Transverse colon (tissue), 4 donors: ENCODE data around the gene SH3PXD2B.

Source experiments
- POLR2A ChIP-seq: fragments of 450-650 bp; IDR thresholded peaks from one replicate; pipeline ENCODE4 v1.6.1; 2016; ENCODE audit warnings: antibody characterized with exemption, mild to moderate bottlenecking, moderate library complexity
- POLR2AphosphoS5 ChIP-seq, 3 donors: sonication (generic); formaldehyde crosslinking; IDR thresholded peaks; one replicate each; pipeline ENCODE4 v1.6.1; 2016; ENCODE audit warnings: antibody characterized with exemption in 3 of 3
- TF ChIP-seq, protein P1 (sequence below), 5 experiments: fragments of 200-600 bp in 3 of 5; fragments of 450-650 bp in 2 of 5; sonication (generic) in 3 of 5; IDR thresholded peaks; 1 replicate in 2 of 5; 2 replicates in 3 of 5; pipeline ENCODE4 v1.5.1; 2016 to 2017; ENCODE audit warnings: antibody characterized with exemption in 5 of 5, inconsistent platforms in 3 of 5, mild to moderate bottlenecking in 2 of 5, moderate library complexity in 1 of 5

- TF ChIP-seq, protein P1, sequence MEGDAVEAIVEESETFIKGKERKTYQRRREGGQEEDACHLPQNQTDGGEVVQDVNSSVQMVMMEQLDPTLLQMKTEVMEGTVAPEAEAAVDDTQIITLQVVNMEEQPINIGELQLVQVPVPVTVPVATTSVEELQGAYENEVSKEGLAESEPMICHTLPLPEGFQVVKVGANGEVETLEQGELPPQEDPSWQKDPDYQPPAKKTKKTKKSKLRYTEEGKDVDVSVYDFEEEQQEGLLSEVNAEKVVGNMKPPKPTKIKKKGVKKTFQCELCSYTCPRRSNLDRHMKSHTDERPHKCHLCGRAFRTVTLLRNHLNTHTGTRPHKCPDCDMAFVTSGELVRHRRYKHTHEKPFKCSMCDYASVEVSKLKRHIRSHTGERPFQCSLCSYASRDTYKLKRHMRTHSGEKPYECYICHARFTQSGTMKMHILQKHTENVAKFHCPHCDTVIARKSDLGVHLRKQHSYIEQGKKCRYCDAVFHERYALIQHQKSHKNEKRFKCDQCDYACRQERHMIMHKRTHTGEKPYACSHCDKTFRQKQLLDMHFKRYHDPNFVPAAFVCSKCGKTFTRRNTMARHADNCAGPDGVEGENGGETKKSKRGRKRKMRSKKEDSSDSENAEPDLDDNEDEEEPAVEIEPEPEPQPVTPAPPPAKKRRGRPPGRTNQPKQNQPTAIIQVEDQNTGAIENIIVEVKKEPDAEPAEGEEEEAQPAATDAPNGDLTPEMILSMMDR (IDR thresholded peaks at IDR 0.05): no peak
- TF ChIP-seq POLR2A: no peak
- TF ChIP-seq POLR2AphosphoS5 (IDR thresholded peaks at IDR 0.05): no peak
Measured at GRCh38 chr5:172493906-172494305, 39.6 kb upstream of the SH3PXD2B start.
